ENCODE results near the gene KIAA1614. TPM values are rescaled to one million over a fixed set of nuclear protein-coding genes. Genes with fewer than 3 reads are reported as not detected.

KIAA1614 gene
- total RNA-seq, 1 experiment from 2014 or later = 0.15 TPM

DNA sequence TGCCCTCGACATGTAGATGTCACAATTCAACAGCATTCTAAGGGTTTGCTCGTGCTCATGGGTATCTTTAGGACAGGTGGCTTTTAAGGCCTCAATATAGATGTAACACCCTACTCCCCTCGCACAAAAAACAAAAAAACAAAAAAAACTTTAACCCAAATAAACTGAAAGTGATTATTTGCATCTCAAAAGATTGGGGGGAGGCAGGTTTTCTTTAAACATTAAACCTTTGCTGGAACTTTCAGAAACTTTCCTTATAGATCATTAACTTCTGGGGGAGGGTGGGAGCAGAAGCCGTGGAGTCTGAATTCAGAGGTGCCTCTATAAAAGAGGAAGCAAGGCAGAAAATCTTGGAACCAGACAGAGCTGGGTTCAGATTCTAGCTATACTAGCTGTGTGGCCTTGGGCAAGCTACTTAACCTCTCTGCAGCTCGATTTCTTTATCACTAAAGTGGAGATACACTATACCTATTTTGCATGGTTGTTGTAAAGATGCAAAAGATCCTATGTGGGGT is 3.2 kb upstream of the KIAA1614 start:
- no peak overlapping the region for H3K4me2 ChIP-seq
- no peak for DNase-seq
- no peaks in the 10 kb centered on the region; the same call in 1 of the 2 replicates for H3K4me1 ChIP-seq (replicated peaks; ENCODE audit: insufficient read depth)
- no peak for TF ChIP-seq CTCF (conservative IDR thresholded peaks at IDR 0.05)
- TF ChIP-seq EZH2 (IDR thresholded peaks at IDR 0.05; ENCODE audit: low read depth) = no peak
- no peak overlapping the region for H3K4me3 ChIP-seq
- no peak overlapping the region for H3K27ac ChIP-seq
- no peaks in the 10 kb centered on the region for H3K79me2 ChIP-seq (ENCODE audit: low read depth)
- H4K20me1 ChIP-seq (ENCODE audit: insufficient read depth) = no peaks in the 10 kb centered on the region
- H3K27me3 ChIP-seq (ENCODE audit: insufficient read depth, low read depth) = no peaks in the 10 kb centered on the region
- intact Hi-C loops (cut with micrococcal nuclease; ENCODE audit: unreplicated experiment) = no loop called here
- BruUV-seq (replicated peaks) = no TSS peak
- H3K36me3 ChIP-seq (ENCODE audit: low read depth) = no peaks in the 10 kb centered on the region
- POLR2A ChIA-PET (ENCODE audit: unreplicated experiment) = no interaction called here
- CTCF ChIA-PET = no interaction called here
- no peak overlapping the region for H2AFZ ChIP-seq
- H3K9me3 ChIP-seq (ENCODE audit: insufficient read depth, low read depth) = no peaks in the 10 kb centered on the region
- H3F3A ChIP-seq (ENCODE audit: insufficient read depth, low read depth) = no peaks in the 10 kb centered on the region
- no peaks in the 10 kb centered on the region for H3K9me2 ChIP-seq (ENCODE audit: insufficient read depth)

- POLR2A ChIA-PET (ENCODE audit: unreplicated experiment) = interaction anchor here (0.5 to 0.6 kb wide), 2 partner anchors 189 to 374 kb away, joined by 3 to 4 read pairs; no protein-coding TSS in a partner anchor
- CTCF ChIA-PET = no interaction called here
- H3K4me2 ChIP-seq = no peak overlapping the region
- no peaks in the 10 kb centered on the region for H3K79me2 ChIP-seq (ENCODE audit: low read depth)
- no peak for DNase-seq
- TF ChIP-seq CTCF (conservative IDR thresholded peaks at IDR 0.05) (no peak), EZH2 (IDR thresholded peaks at IDR 0.05; ENCODE audit: low read depth) (no peak)
- intact Hi-C loops (cut with micrococcal nuclease; ENCODE audit: unreplicated experiment) = no loop called here
- H3K27ac ChIP-seq = no peak overlapping the region
- no peaks in the 10 kb centered on the region; the same call in 1 of the 2 replicates for H3K4me1 ChIP-seq (replicated peaks; ENCODE audit: insufficient read depth)
- H3K9me2 ChIP-seq (ENCODE audit: insufficient read depth) = no peaks in the 10 kb centered on the region
- H3K27me3 ChIP-seq (ENCODE audit: insufficient read depth, low read depth) = no peaks in the 10 kb centered on the region
- BruUV-seq (replicated peaks) = no TSS peak
- no peaks in the 10 kb centered on the region for H3K9me3 ChIP-seq (ENCODE audit: insufficient read depth, low read depth)
- H2AFZ ChIP-seq = no peak overlapping the region
- H3K36me3 ChIP-seq (ENCODE audit: low read depth) = no peaks in the 10 kb centered on the region
- H4K20me1 ChIP-seq (ENCODE audit: insufficient read depth) = no peaks in the 10 kb centered on the region
- H3F3A ChIP-seq (ENCODE audit: insufficient read depth, low read depth) = no peaks in the 10 kb centered on the region
- H3K4me3 ChIP-seq = no peak overlapping the region
Observed at GRCh38 chr1:180911640-180912191, 981 bp upstream of the KIAA1614 start.

- ChIA-PET CTCF (no interaction called here), POLR2A (ENCODE audit: unreplicated experiment) (interaction anchor here (0.6 kb wide), 1 partner anchor 375 kb away, joined by 4 read pairs; no protein-coding TSS in a partner anchor)
- Histone ChIP-seq H3K27ac (no peak overlapping the region), H3F3A (ENCODE audit: insufficient read depth, low read depth) (no peaks in the 10 kb centered on the region), H3K9me2 (ENCODE audit: insufficient read depth) (no peaks in the 10 kb centered on the region), H4K20me1 (ENCODE audit: insufficient read depth) (no peaks in the 10 kb centered on the region), H3K27me3 (ENCODE audit: insufficient read depth, low read depth) (no peaks in the 10 kb centered on the region), H3K9me3 (ENCODE audit: insufficient read depth, low read depth) (no peaks in the 10 kb centered on the region), H3K79me2 (ENCODE audit: low read depth) (no peaks in the 10 kb centered on the region), H3K4me3 (no peak overlapping the region), H3K4me1 (replicated peaks; ENCODE audit: insufficient read depth) (no peaks in the 10 kb centered on the region; the same call in 1 of the 2 replicates), H3K36me3 (ENCODE audit: low read depth) (no peaks in the 10 kb centered on the region), H3K4me2 (no peak overlapping the region), H2AFZ (no peak overlapping the region)
- no peak for DNase-seq
- intact Hi-C loops (cut with micrococcal nuclease; ENCODE audit: unreplicated experiment) = no loop called here
- TF ChIP-seq EZH2 (IDR thresholded peaks at IDR 0.05; ENCODE audit: low read depth) = no peak
- TF ChIP-seq CTCF (conservative IDR thresholded peaks at IDR 0.05) = no peak
- no TSS peak for BruUV-seq (replicated peaks)
Observed at GRCh38 chr1:180912211-180912800, 391 bp upstream of the KIAA1614 start.

All from PC-9 (cell line).